Sigmoid colon (tissue), 7 donors: Measurements from ENCODE around the gene LMOD1. TPM values are rescaled to one million over a fixed set of nuclear protein-coding genes. Genes with fewer than 3 reads are reported as not detected.

Experiments used
- DNase-seq: peaks from one replicate; pipeline ENCODE4 v3.0.0-alpha.2; 2019
- H3K27ac ChIP-seq, 4 donors: fragments of 200-600 bp; sonication (generic); one replicate each; pipeline ENCODE4 v1.5.1; 2016 to 2019; ENCODE audit warnings: mild to moderate bottlenecking in 1 of 4
- H3K27me3 ChIP-seq, 3 donors: fragments of 200-600 bp; sonication (generic); one replicate each; pipeline ENCODE4 v1.5.1; 2019; ENCODE audit warnings: mild to moderate bottlenecking in 1 of 3
- H3K36me3 ChIP-seq, 4 donors: fragments of 200-600 bp; sonication (generic); one replicate each; pipeline ENCODE4 v1.5.1; 2016 to 2019
- H3K4me1 ChIP-seq, 4 donors: fragments of 200-600 bp; sonication (generic); one replicate each; pipeline ENCODE4 v1.5.1; 2017 to 2019
- H3K4me3 ChIP-seq, 4 donors: fragments of 200-600 bp; sonication (generic); one replicate each; pipeline ENCODE4 v1.5.1; 2017 to 2019; ENCODE audit warnings: mild to moderate bottlenecking in 2 of 4, moderate library complexity in 1 of 4
- H3K9me3 ChIP-seq, 4 donors: fragments of 200-600 bp in 3 of 4; sonication (generic) in 3 of 4; one replicate each; pipeline versions ENCODE4 v1.5.1 to v1.6.1; 2013 to 2019
- EP300 ChIP-seq, 4 donors: sonication (generic); formaldehyde crosslinking; IDR thresholded peaks; one replicate each; pipeline ENCODE4 v1.6.1; 2017; ENCODE audit warnings: antibody characterized with exemption in 4 of 4
- POLR2A ChIP-seq, 2 donors: fragments of 450-650 bp; IDR thresholded peaks; one replicate each; pipeline ENCODE4 v1.6.1; 2016; ENCODE audit warnings: antibody characterized with exemption in 2 of 2, mild to moderate bottlenecking in 2 of 2, moderate library complexity in 2 of 2
- POLR2AphosphoS5 ChIP-seq, 4 donors: sonication (generic); formaldehyde crosslinking; IDR thresholded peaks; one replicate each; pipeline ENCODE4 v1.6.1; 2017; ENCODE audit warnings: antibody characterized with exemption in 4 of 4
- WGBS, 2 donors: extraction: QIAGEN DNeasy Blood & Tissue Kit; methylation state at CpG; one replicate each; pipeline ENCODE4 v1.1.7; 2013; 5-methylcytosine and 5-hydroxymethylcytosine counted together
- intact Hi-C: fragments of 100-400 bp; cut with DNase I; formaldehyde crosslinking; loops from one replicate; pipeline ENCODE4 v1.15.1; 2023
- polyA plus RNA-seq, 3 donors: library from polyadenylated mRNA; stranded (reverse); fragments of 200-250 nt; gene quantifications; one replicate each; pipeline ENCODE4 v1.2.3, GENCODE V29; 2013
- total RNA-seq, 4 donors: library from RNA; depleted of rRNA; stranded (reverse); fragments of >200 nt; gene quantifications; one replicate each; pipeline ENCODE4 v1.1.0, GENCODE V29; 2016
- TF ChIP-seq, protein P1 (sequence below), 4 experiments: fragments of 450-650 bp in 3 of 4; fragments of 200-600 bp in 1 of 4; IDR thresholded peaks; one replicate each; pipeline ENCODE4 v1.5.1; 2016 to 2019; ENCODE audit warnings: antibody characterized with exemption in 4 of 4, mild to moderate bottlenecking in 3 of 4, moderate library complexity in 2 of 4
- donor health status: healthy with polysubstance abuse.
- donor health status: Bipolar disorder and iron deficiency.
- donor health status: healthy.

LMOD1 gene
- total and polyA plus RNA-seq, 7 donors, result 4.9 to 1,011 (median 633) TPM

DNA sequence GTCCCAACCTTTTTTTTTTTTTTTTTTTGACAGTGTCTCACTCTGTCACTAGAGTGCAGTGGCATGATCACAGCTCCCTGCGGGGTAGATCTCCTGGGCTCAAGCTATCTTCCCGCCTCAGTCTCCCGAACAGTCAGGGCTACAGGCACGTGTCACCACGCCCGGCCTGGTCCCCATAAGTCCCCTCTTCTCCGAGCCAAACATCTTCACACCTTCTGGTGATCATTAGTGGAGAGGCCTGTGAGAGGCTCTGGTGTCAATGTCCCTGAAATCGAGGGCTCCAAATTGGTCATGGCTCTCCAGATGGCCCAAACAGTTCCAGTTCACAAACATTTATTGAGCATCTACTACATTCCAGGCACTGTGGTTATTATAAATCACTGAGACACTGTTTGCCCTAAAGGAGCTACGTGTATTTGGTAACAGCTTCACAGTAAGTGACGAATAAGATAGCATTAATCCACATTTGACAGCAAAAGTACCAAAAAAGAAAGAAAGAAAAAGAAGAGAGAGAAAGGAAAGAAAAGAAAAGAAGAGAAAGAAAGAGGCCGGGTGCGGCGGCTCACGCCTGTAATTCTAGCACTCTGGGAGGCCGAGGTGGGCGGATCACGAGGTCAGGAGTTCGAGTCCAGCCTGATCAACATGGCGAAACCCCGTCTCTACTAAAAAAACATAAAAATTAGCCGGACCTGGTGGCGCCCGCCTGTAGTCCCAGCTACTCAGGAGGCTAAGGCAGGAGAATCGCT is 8.1 kb upstream of the LMOD1 start:
- Histone ChIP-seq H3K27ac (peak overlapping the region; percentile 85 to 92 (median 90)), H3K9me3 (no peaks in the 10 kb centered on the region), H3K27me3 (no peaks in the 10 kb centered on the region), H3K4me3 (peak overlapping the region; percentile 75 to 92 (median 88)), H3K36me3 (peaks cover 7 to 23% (median 11%) of the 10 kb centered on the region in 4 donors), H3K4me1 (peaks cover 0 to 21% (median 15%) of the 10 kb centered on the region in 4 donors)
- TF ChIP-seq POLR2A (IDR thresholded peaks at IDR 0.05), result no peak
- TF ChIP-seq, protein P1, sequence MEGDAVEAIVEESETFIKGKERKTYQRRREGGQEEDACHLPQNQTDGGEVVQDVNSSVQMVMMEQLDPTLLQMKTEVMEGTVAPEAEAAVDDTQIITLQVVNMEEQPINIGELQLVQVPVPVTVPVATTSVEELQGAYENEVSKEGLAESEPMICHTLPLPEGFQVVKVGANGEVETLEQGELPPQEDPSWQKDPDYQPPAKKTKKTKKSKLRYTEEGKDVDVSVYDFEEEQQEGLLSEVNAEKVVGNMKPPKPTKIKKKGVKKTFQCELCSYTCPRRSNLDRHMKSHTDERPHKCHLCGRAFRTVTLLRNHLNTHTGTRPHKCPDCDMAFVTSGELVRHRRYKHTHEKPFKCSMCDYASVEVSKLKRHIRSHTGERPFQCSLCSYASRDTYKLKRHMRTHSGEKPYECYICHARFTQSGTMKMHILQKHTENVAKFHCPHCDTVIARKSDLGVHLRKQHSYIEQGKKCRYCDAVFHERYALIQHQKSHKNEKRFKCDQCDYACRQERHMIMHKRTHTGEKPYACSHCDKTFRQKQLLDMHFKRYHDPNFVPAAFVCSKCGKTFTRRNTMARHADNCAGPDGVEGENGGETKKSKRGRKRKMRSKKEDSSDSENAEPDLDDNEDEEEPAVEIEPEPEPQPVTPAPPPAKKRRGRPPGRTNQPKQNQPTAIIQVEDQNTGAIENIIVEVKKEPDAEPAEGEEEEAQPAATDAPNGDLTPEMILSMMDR (IDR thresholded peaks at IDR 0.05), result no peak
- no peak for TF ChIP-seq POLR2AphosphoS5 (IDR thresholded peaks at IDR 0.05)
- TF ChIP-seq EP300 (IDR thresholded peaks at IDR 0.05), result no peak
- 51 to 53% methylated on average over 24 of the region's 24 CpGs for WGBS, 2 donors
- DNase-seq, result no peak
- intact Hi-C loops, result no loop called here

GRCh38 chr1:201949491-201949890 is 3.1 kb upstream of the LMOD1 start:
- no peak for DNase-seq
- peak overlapping the region in 3 of 4 donors; percentile 25 to 98 (median 39) for H3K27ac ChIP-seq
- no peaks in the 10 kb centered on the region for H3K27me3 ChIP-seq
- intact Hi-C loops, result no loop called here
- TF ChIP-seq EP300 (IDR thresholded peaks at IDR 0.05), result no peak
- TF ChIP-seq, protein P1 (IDR thresholded peaks at IDR 0.05), result no peak
- TF ChIP-seq POLR2A (IDR thresholded peaks at IDR 0.05), result no peak
- no peak for TF ChIP-seq POLR2AphosphoS5 (IDR thresholded peaks at IDR 0.05)
- H3K4me3 ChIP-seq, result no peak overlapping the region
- no peaks in the 10 kb centered on the region for H3K9me3 ChIP-seq
- H3K4me1 ChIP-seq, result peaks cover 0 to 11% (median 9%) of the 10 kb centered on the region in 4 donors
- no peaks in the 10 kb centered on the region for H3K36me3 ChIP-seq

DNA sequence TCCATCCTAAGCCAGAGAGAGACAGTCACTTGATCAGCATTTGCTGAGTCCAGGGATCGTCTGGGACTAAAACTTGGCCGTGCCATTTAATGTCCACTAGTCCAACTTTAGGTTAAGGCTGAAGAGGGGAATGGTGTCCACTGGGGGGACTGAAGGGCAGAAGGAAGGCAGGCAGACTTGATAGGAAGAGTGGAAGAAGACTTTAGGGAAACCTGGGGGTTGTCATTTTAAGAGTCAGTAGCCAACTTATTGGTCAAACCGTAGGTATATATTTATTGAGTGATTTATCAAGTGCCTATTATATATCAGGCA is 1.3 kb upstream of the LMOD1 start:
- 47 to 69% methylated on average over 3 of the region's 3 CpGs for WGBS, 2 donors
- peaks cover 3 to 14% (median 6%) of the 10 kb centered on the region in 4 donors for H3K36me3 ChIP-seq
- TF ChIP-seq POLR2AphosphoS5 (IDR thresholded peaks at IDR 0.05) (no peak), POLR2A (IDR thresholded peaks at IDR 0.05) (no peak), EP300 (IDR thresholded peaks at IDR 0.05) (no peak)
- TF ChIP-seq, protein P1 (IDR thresholded peaks at IDR 0.05), result no peak
- DNase-seq, result no peak
- peaks cover 0 to 10% (median 7%) of the 10 kb centered on the region in 4 donors for H3K4me1 ChIP-seq
- H3K27me3 ChIP-seq, result no peaks in the 10 kb centered on the region
- peak overlapping the region; percentile 73 to 82 (median 76) for H3K4me3 ChIP-seq
- intact Hi-C loops, result loop anchor here (2.0 kb wide), 1 partner anchor 31 kb away; no protein-coding TSS in a partner anchor
- H3K9me3 ChIP-seq, result no peaks in the 10 kb centered on the region
- peak overlapping the region; percentile 91 to 98 (median 92) for H3K27ac ChIP-seq

GRCh38 chr1:201945863-201946223 is 505 bp downstream of the LMOD1 start:
- H3K27me3 ChIP-seq, result no peaks in the 10 kb centered on the region
- H3K9me3 ChIP-seq, result no peaks in the 10 kb centered on the region
- DNase-seq, result no peak
- no peak for TF ChIP-seq POLR2AphosphoS5 (IDR thresholded peaks at IDR 0.05)
- TF ChIP-seq POLR2A (IDR thresholded peaks at IDR 0.05), result no peak
- no peak for TF ChIP-seq EP300 (IDR thresholded peaks at IDR 0.05)
- TF ChIP-seq, protein P1 (IDR thresholded peaks at IDR 0.05), result no peak
- peak overlapping the region; percentile 91 to 98 (median 92) for H3K27ac ChIP-seq
- H3K4me1 ChIP-seq, result peaks cover 0 to 14% (median 11%) of the 10 kb centered on the region in 4 donors
- 27 to 39% methylated on average over 10 of the region's 10 CpGs for WGBS, 2 donors
- peak overlapping the region; percentile 73 to 82 (median 76) for H3K4me3 ChIP-seq
- intact Hi-C loops, result loop anchor here (2.0 kb wide), 1 partner anchor 29 kb away; no protein-coding TSS in a partner anchor
- H3K36me3 ChIP-seq, result peaks cover 3 to 22% (median 6%) of the 10 kb centered on the region in 4 donors
